ENCODE results near the gene KCNA4. TPM values are rescaled to one million over a fixed set of nuclear protein-coding genes. Genes with fewer than 3 reads are reported as not detected.

Gene KCNA4
- not detected in 2 replicates for total RNA-seq
- polyA plus RNA-seq: not detected in 2 replicates
- polyA plus RNA-seq (2011; cell fraction: cytosol; rRNA removed): not detected in 2 replicates
- not detected in 2 replicates for polyA plus RNA-seq (2011; cell fraction: nucleus; rRNA removed)
- not detected in 2 replicates for polyA plus RNA-seq (2012)
- polyA minus RNA-seq: not detected in 2 replicates
- not detected for polyA minus RNA-seq (2011; cell fraction: cytosol; rRNA and poly(A)+ RNA removed)
- not detected in 2 replicates for polyA minus RNA-seq (2011; cell fraction: nucleus; rRNA and poly(A)+ RNA removed)
- Bru-seq, nascent RNA: not detected
- BruChase-seq, experiment 1, labeled RNA remaining after a 6-hour chase: not detected
- not detected for BruChase-seq, experiment 2, labeled RNA remaining after a 2-hour chase
- long read RNA-seq: 0 reads

DNA sequence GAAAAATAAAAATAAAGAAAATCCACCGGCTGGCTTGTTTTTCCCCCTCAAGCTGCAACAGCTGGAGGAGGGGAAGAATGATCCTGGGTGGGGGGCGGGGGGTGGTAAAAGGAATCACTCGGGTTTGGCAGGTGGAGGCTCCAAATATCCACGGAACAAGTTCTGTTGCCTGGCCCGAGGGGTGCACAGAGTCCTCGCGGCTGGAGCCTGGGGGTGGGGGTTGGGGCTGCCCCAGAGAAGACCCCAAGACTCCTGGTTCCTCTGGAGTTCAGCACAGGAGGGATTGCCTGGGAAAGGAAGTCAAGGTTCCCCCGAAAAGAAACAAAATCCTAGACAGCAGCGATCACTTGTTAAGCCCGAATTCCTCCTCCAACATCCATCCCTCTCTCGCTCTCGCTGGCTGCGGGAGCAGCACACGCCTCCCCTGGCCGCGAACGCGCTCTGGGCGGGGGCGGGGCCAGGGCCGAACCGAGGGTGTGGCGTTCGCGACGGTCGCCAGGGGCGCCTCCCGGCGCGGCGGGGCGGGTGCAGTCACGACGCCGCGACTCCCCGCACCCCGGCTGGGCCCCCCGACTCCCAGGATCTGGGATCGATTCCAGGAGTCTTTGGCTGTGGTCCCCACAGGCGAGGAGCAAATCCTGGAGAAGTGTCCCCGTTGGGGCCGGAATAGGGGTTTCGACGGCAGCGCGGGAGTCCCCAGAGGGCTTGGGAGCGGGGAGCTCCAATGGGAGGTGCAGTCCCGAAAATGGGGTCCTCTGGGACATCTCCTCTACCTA is at the start of gene KCNA4:
KCNA4 (minus strand) TSS at position 443 of the 776 bp plus-strand sequence. CDS start 4,352 bp downstream, outside the sequence.
- FAIRE-seq (no peak), DNase-seq (ENCODE audit: low read depth, low spot score) (no peak)
- dilution Hi-C loops (cut with MboI; ENCODE audit: extremely low pct_ligation_motif_present, low sequenced_read_pairs): no loop called here
- Histone ChIP-seq H3K27me3 (ENCODE audit: control insufficient read depth in 2 of 2, insufficient read depth in 2 of 2, low read length in 2 of 2) (peaks cover 29 to 46% of the 10 kb centered on the region in 2 experiments), H3K27ac (ENCODE audit: insufficient read depth, low read depth, low read length) (no peak within 1 kb of the TSS), H2AFZ (ENCODE audit: low read depth, low read length) (no peak within 1 kb of the TSS), H3K4me2 (ENCODE audit: insufficient read depth, low read length) (no peak within 1 kb of the TSS), H3K36me3 (ENCODE audit: control insufficient read depth in 2 of 2, extremely low read depth in 1 of 2, insufficient read depth in 2 of 2, low read length in 2 of 2) (no peaks in the 10 kb centered on the region), H3K9ac (replicated peaks; ENCODE audit: extremely low read depth, insufficient read depth, low read length) (no peak within 1 kb of the TSS), H3K9me3 (replicated peaks; ENCODE audit: control insufficient read depth, insufficient read depth, low read length) (no peaks in the 10 kb centered on the region), H3K4me1 (ENCODE audit: control insufficient read depth, extremely low read depth, insufficient read depth, low read length) (no peaks in the 10 kb centered on the region), H3K9me1 (replicated peaks; ENCODE audit: control insufficient read depth, extremely low read depth, insufficient read depth, low read length) (no peaks in the 10 kb centered on the region), H3K79me2 (ENCODE audit: control insufficient read depth, insufficient read depth, low read length) (no peaks in the 10 kb centered on the region), H3K4me3 (replicated peaks in 1 of 3; ENCODE audit: insufficient read depth in 1 of 3, low read depth in 1 of 3, low read length in 3 of 3) (no peak within 1 kb of the TSS), H4K20me1 (replicated peaks; ENCODE audit: control insufficient read depth, extremely low read depth, insufficient read depth, low read length) (no peaks in the 10 kb centered on the region)
- intact Hi-C loops (cut with micrococcal nuclease): loop anchor here (10.0 kb wide), 1 partner anchor 572 kb away; no protein-coding TSS in a partner anchor
- TF ChIP-seq FOS (IDR thresholded peaks at IDR 0.05; ENCODE audit: borderline replicate concordance, insufficient read depth, low read length) (no peak), GATA2 (IDR thresholded peaks at IDR 0.05; ENCODE audit: insufficient read depth, insufficient read length, low read depth, low read length) (no peak), JUN (IDR thresholded peaks at IDR 0.05; ENCODE audit: borderline replicate concordance, insufficient read depth, insufficient read length, low read depth) (no peak), EZH2 (IDR thresholded peaks at IDR 0.05; ENCODE audit: borderline replicate concordance, low read depth, low read length, severe bottlenecking) (no peak)
- BruUV-seq (replicated peaks): no TSS peak
- CTCF ChIA-PET: no interaction called here
- POLR2A ChIA-PET: no interaction called here

DNA sequence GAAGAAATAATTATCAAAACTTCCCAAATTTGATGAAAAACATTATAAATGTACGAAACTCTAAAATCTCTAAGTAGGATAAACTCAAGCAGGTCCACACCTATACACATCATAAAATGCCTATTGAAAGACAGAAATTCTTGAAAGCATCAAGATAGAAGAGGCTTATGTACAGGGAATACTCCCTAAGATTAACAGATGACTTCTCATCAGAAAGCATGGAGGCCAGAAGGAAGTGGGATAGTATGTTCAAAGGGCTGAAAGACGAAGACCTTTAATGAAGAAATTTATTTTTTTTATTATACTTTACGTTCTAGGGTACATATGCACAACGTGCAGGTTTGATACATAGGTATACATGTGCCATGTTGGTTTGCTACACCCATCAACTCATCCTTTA is 45.3 kb upstream of the KCNA4 start:
- POLR2A ChIA-PET: no interaction called here
- no peak overlapping the region for H3K27ac ChIP-seq (ENCODE audit: insufficient read depth, low read depth, low read length)
- H3K9me1 ChIP-seq (replicated peaks; ENCODE audit: control insufficient read depth, extremely low read depth, insufficient read depth, low read length): no peaks in the 10 kb centered on the region
- H3K9me3 ChIP-seq (replicated peaks; ENCODE audit: control insufficient read depth, insufficient read depth, low read length): no peaks in the 10 kb centered on the region
- H3K4me3 ChIP-seq (replicated peaks in 1 of 3; ENCODE audit: insufficient read depth in 1 of 3, low read depth in 1 of 3, low read length in 3 of 3): no peak overlapping the region
- CTCF ChIA-PET: no interaction called here
- H3K27me3 ChIP-seq (ENCODE audit: control insufficient read depth in 2 of 2, insufficient read depth in 2 of 2, low read length in 2 of 2): no peaks in the 10 kb centered on the region
- no peaks in the 10 kb centered on the region for H3K36me3 ChIP-seq (ENCODE audit: control insufficient read depth in 2 of 2, extremely low read depth in 1 of 2, insufficient read depth in 2 of 2, low read length in 2 of 2)
- no peaks in the 10 kb centered on the region for H4K20me1 ChIP-seq (replicated peaks; ENCODE audit: control insufficient read depth, extremely low read depth, insufficient read depth, low read length)
- FAIRE-seq: no peak
- no peak for DNase-seq (ENCODE audit: low read depth, low spot score)
- H3K79me2 ChIP-seq (ENCODE audit: control insufficient read depth, insufficient read depth, low read length): no peaks in the 10 kb centered on the region
- H2AFZ ChIP-seq (ENCODE audit: low read depth, low read length): no peak overlapping the region
- H3K9ac ChIP-seq (replicated peaks; ENCODE audit: extremely low read depth, insufficient read depth, low read length): no peak overlapping the region
- intact Hi-C loops (cut with micrococcal nuclease) (no loop called here), dilution Hi-C loops (cut with MboI; ENCODE audit: extremely low pct_ligation_motif_present, low sequenced_read_pairs) (no loop called here)
- no peak overlapping the region for H3K4me2 ChIP-seq (ENCODE audit: insufficient read depth, low read length)
- no TSS peak for BruUV-seq (replicated peaks)
- TF ChIP-seq MYC (IDR thresholded peaks at IDR 0.05; ENCODE audit: low read depth, low read length): no peak
- no peak for TF ChIP-seq FOS (IDR thresholded peaks at IDR 0.05; ENCODE audit: borderline replicate concordance, insufficient read depth, low read length)
- TF ChIP-seq, protein P1, sequence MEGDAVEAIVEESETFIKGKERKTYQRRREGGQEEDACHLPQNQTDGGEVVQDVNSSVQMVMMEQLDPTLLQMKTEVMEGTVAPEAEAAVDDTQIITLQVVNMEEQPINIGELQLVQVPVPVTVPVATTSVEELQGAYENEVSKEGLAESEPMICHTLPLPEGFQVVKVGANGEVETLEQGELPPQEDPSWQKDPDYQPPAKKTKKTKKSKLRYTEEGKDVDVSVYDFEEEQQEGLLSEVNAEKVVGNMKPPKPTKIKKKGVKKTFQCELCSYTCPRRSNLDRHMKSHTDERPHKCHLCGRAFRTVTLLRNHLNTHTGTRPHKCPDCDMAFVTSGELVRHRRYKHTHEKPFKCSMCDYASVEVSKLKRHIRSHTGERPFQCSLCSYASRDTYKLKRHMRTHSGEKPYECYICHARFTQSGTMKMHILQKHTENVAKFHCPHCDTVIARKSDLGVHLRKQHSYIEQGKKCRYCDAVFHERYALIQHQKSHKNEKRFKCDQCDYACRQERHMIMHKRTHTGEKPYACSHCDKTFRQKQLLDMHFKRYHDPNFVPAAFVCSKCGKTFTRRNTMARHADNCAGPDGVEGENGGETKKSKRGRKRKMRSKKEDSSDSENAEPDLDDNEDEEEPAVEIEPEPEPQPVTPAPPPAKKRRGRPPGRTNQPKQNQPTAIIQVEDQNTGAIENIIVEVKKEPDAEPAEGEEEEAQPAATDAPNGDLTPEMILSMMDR (IDR thresholded peaks at IDR 0.05; ENCODE audit: extremely low read depth in 1 of 2, insufficient read depth in 1 of 2, low read depth in 1 of 2, low read length in 2 of 2): no peak
- H3K4me1 ChIP-seq (ENCODE audit: control insufficient read depth, extremely low read depth, insufficient read depth, low read length): no peaks in the 10 kb centered on the region

All from endothelial cell of umbilical vein (primary cell).